CD4-positive, alpha-beta T cell treated with Interleukin-4 for 4 hours (primary cell): ENCODE results near the gene RB1.
A peak's percentile ranks its signal among the peaks of the same experiment; 100 is the strongest.

Experiments used
- DNase-seq: peaks from one replicate; pipeline ENCODE4 v3.0.0-alpha.2; 2020

Gene RB1

DNA sequence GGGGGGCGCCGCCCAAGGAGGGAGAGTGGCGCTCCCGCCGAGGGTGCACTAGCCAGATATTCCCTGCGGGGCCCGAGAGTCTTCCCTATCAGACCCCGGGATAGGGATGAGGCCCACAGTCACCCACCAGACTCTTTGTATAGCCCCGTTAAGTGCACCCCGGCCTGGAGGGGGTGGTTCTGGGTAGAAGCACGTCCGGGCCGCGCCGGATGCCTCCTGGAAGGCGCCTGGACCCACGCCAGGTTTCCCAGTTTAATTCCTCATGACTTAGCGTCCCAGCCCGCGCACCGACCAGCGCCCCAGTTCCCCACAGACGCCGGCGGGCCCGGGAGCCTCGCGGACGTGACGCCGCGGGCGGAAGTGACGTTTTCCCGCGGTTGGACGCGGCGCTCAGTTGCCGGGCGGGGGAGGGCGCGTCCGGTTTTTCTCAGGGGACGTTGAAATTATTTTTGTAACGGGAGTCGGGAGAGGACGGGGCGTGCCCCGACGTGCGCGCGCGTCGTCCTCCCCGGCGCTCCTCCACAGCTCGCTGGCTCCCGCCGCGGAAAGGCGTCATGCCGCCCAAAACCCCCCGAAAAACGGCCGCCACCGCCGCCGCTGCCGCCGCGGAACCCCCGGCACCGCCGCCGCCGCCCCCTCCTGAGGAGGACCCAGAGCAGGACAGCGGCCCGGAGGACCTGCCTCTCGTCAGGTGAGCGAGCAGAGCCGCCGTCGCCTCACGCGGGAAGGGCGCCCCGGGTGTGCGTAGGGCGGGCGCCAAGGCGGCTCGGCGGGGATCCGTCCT is at the start of gene RB1:
Gene RB1, plus strand, starts transcription at position 393 of the 784 bp plus-strand sequence. Its CDS starts 162 bp downstream, at position 555.
- DNase-seq = peak; percentile 88

DNA sequence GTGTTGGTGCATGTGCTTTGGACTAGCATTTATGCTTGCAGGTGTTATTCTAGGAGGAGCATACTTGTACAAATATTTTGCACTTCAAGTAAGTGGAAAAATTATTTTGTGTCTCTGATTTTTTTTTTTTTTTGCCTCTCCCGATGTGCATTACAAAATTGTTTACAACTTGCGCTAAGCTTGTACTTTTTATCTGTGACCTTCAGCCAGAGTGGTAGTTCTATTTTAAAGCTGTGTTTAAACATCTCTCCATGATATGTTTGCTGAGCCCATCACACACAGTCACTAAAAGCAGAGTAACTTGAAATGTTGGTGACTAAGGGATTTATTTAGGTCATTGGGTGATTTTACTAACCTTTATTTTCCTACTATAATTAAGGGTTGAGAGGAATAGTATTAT is 49.7 kb upstream of the RB1 start:
- no peak for DNase-seq

DNA sequence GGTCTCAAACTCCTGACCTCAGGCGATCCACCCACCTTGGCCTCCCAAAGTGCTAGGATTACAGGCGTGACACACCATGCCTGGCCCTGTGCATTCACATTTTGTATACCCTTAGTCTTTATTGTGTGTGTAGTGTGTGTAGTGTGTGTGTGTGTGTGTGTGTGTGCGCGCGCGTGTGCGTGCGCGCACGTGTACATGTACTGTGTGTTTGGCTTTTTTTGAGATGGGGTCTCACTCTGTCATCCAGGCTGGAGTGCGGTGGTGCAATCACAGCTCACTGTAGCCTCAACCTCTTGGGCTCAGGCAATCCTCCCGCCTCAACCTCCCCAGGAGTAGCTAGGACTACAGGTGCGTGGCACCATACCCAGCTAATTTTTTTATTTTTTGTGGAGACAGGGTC is 48.5 kb upstream of the RB1 start:
- DNase-seq = no peak

DNA sequence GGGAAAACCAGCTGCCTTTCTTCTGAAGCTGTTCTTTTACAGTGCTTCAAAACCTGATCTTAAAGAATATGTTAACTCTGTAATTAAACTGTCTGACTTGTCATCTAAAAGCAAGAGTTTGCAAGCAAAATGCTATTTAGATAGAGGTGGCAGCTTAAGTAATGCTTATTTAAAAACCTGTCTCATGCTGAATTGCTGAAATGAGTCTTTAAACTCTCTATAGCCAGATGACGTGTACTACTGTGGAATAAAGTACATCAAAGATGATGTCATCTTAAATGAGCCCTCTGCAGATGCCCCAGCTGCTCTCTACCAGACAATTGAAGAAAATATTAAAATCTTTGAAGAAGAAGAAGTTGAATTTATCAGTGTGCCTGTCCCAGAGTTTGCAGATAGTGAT is 47.6 kb upstream of the RB1 start:
- DNase-seq = no peak

DNA sequence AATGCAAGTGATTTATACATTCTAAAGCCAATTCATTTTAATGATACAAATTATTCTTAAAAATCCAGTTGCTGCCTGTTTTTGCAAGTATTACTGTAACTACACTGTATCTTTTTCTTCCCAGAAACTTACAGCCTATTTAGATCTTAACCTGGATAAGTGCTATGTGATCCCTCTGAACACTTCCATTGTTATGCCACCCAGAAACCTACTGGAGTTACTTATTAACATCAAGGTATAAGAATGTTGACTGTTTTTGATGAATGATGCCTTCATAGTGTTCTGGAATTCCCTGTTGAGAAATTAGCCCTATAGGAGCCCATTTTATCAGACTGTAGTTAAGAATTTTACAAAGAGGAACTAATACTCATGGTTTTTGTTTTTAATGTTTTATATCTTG is 45.5 kb upstream of the RB1 start:
- DNase-seq = no peak

DNA sequence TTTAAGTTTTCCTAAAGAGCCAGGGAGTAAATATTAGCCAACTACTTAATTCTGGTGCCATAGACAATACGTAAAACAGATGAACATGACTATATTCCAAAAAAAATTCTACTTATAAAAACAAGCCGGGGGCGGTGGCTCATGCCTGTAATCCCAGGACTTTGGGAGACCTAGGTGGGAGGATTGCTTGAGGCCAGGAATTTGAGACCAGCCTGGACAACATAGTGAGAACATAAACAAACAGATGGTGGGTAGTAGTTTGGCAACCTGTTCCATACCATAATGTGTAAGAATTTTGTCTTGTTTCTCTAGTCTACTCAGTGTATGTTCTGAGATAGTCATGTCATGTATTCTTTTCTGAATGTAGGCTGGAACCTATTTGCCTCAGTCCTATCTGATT is 45.1 kb upstream of the RB1 start:
- DNase-seq = no peak

DNA sequence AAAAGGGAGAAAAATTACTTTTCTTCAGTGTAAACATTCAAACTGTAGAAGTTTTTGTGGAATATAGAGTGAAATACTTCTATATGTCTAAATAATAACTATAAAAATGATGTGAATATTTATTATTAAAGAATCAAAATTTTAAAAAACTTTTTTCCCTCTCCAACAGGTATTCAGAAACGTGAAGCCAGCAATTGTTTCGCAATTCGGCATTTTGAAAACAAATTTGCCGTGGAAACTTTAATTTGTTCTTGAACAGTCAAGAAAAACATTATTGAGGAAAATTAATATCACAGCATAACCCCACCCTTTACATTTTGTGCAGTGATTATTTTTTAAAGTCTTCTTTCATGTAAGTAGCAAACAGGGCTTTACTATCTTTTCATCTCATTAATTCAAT is 42.6 kb upstream of the RB1 start:
- DNase-seq = no peak

DNA sequence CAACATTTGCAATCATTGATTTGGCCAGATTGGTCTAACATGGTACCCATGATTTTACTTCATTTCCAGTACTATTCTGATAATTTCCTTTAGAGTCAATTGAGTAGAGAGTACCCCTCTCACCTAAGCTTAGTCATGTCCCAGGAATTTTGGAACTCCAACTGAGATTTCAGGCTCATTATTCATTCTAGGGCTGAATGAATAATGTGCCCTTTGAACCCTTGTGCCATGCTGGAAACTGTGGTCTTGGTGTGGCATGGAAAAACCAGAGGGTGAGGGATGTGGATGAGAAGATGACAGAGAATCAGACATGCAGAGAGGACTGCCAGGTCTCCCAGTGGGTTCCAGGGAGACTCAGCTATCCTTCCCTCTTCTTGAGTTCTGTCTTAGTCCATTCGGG is 40.4 kb upstream of the RB1 start:
- DNase-seq = no peak

DNA sequence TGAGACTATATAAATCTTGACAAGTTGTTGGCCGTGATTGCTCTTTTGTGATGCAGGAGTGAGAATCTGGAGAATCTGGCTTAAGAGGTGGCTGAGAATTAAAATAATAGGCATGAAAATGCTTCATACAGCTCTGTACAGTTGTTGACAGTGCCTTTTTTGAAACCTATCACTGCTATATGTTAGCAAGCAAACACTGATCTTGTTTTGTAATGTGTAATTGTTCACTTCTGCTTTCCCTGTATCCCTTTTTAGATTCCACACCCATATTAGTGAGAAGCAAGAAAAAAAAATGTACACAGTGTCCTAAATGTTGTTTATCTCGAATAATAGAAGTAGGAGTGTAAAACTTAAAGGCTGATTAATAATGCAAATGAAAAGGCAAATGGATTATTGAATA is 39.5 kb upstream of the RB1 start:
- DNase-seq = no peak

DNA sequence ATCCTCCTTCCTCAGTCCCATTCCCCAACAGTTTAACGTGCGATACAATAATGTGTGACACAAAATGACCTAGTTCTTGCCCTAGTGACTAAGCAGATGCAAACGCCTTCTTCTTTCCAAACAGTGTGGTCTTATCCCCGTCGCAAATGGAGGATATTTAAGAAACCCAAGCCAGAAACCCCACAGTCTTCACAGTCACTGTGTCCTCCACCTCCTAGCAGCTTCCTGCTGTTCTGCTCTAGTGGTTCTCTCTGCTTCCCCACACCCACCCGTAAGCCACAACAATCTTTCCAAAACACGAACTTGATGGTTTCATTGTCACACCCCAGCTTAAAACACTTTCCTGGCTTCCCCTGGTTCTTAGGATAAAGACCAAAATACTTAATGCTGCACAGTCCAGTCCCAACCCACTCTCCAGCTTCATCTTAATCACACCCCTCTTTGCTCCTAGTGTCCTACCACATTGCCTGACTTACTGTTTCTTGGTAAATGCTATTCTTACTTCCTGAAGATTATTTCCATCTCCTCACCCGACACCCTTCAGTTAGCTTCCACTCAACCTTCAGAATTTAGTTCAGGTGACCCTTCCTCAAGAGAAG is 38.2 kb upstream of the RB1 start:
- peak; percentile 6 for DNase-seq

DNA sequence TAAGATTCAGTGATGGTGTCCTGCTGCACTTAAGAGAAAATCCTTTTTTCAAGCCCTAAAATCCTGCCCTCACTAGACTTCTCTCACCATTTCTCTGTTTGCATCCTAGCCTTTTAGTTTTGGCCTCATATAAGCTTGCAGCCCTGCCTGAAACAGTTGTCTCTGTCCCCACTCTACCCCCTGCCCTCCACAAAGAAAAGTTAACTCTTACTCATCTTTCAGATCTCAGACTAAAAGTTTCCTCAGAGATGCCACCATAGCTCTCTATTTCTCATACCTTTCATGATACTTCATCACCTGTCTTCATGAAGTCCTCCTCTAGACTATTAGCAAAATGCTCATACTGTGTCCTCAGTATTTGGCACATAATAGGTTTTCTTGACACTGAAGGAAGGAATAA is 37.4 kb upstream of the RB1 start:
- DNase-seq = no peak

DNA sequence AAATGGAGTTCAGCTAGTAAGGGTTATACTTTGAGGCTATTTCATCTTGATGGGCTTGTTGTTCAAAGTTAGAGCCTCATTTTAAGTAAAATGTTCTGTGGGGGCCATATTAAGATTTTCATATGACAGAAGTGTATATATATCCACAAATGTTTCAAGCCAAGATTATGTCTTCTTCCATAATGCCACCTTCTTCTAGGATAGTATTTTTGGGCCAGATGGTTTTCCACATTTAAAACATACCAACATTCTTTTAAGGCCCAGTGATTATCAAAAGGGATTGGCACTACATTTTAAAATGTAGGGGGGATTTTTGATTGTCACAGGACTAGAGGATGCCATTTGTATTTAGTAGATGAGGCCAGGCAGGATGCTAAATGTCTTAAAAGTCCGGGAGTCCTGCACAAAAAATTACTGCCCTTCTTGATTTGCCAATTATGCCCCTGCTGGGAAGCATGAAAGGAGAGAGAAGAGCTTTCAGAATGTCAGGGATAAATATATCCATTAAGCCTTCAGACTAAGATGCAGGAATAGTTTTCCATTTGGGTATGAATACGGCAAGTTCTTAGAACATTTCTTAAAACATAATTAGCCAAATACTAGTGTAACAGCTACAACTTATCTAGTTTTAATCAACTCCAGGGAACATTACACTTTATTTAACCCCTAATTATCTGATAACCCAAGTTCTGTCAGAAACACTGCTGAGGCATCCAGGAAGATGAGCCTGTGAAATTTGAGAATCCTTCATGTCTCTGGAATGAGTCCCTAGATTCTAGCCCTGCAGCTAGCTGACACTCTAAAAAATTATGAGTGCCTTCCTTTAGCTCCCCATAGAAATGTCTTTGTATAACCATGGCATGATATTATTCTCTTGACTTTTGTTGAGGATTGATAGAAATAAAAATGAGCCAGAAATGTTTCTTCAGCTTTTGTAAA is 36.6 kb upstream of the RB1 start:
- no peak for DNase-seq

DNA sequence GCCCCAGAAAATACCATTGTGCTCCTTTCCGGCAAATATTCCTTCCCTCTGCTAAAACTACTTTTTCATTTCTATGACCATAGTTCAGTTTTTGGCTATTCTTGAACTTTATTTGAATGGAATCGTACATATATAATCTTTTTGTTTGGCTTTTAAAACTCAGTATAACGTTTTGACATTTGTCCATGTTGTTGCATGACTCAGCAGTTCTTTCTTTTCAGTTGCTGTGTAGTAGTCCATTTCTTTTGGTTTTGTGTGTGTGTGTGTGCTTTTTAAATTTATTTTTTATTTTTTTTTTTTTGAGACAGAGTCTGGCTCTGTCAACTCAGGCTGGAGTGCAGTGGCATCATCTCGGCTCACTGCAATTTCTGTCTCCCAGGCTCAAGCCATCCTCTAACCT is 35.5 kb upstream of the RB1 start:
- no peak for DNase-seq

DNA sequence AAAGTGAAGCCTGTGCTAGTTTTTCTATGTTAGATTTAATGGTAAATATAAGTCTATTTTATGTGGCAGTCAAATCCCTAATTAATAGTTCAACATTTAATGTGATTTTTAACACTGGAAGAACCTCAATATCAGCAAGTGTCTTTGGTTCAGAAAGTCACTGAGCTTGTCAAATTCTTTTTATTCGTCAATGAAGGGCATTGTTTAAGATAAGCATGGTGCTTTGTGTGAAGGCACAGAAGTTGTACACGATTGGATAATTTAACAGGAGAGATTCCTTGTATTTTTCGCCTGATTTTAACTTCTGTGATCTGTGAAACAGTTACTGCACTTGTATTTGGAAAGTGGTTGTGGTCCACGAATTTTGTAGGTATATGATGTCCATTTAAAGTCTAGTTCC is 30.2 kb upstream of the RB1 start:
- no peak for DNase-seq

DNA sequence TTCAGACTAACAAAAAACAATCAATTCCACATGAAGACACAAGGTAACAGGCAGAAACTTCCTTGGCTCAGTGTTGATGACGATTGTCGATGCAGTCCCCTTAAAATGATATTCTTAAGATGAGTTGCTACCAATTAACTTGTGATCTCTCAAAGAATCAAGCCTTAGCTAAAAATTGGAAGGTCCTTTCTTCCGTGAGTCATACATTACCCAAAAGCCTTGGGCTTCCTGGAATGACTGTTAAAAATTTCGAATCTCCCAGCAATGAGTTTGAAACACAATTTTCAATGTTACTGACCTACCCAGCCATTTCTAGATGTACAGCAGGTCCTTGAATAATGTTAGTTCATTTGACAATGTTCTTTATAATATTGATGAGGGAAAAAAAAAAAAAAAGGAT is 28.0 kb upstream of the RB1 start:
- no peak for DNase-seq

DNA sequence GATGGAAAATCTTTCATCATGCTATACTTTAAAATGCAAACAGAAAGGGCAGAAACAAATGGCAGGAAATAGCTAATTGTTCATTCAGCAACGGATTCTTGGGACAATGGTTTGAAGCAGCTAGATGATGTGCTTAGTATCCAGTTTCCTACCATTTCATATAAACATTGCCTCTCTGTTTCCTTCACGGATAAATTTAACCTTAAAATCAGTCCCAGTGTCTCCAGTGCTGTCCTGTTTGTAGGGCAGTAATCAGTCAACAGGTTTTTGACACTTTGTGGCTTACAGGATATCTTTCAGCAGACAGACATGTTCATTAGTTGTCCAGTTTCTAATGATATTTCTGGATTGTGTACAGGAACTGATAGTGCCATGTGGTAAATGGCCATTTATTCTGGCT is 24.7 kb upstream of the RB1 start:
- no peak for DNase-seq

DNA sequence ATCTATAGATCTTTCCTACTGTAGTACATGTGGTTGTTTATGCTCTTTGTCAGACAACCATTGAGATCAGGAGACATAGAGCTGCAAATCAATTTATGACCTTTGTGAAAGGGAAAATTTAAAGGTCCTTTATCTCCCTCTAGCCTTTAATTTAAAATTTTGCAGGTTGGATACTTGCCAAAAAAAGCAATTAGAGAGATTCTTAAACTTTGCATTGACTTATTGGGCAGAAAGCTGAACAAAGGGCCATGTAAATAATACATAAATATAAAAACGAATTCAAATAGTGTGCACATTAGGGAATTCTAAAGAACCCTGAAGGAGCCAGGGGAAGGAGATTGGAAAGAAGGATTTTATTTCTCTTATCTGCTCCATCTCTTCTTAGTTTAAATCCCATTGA is 22.0 kb upstream of the RB1 start:
- no peak for DNase-seq

DNA sequence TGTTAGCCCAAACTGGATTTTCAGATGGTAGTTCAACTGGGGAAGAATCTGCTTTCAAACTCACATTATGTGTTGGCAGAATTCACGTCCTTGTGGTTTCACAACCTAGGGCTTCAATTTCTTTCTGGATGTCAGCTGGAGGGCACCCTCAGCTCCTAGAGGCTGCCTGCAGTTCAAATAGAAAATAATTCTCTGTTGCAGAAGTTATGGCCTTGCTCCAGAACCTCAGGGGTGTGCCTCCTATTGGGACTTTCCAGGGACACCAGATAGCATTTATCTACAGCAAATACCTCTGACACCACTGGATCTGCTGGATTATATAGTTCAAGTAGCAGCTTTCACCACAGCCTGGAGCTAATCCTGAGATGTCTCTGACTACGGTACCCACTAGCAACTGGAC is 11.8 kb upstream of the RB1 start:
- DNase-seq = no peak

DNA sequence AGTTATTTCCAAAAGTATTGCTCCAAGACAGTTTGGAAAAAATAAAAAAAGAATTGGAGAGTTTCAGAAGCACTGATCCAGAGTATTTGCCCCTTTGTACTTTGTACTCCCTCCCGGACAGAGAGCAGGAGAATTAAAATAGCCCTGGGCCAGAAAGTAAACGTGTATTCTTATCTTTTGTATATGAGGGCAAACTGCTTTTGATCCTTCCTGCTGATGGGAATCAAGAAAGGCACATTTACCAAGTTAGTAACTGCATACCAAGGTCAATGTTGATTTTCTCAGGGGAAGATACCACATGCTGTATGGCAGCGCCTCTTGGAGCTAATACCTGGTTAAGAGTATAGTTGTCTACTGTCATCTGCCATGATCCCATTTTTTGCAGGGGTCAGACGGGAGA is 10.9 kb upstream of the RB1 start:
- DNase-seq = no peak

DNA sequence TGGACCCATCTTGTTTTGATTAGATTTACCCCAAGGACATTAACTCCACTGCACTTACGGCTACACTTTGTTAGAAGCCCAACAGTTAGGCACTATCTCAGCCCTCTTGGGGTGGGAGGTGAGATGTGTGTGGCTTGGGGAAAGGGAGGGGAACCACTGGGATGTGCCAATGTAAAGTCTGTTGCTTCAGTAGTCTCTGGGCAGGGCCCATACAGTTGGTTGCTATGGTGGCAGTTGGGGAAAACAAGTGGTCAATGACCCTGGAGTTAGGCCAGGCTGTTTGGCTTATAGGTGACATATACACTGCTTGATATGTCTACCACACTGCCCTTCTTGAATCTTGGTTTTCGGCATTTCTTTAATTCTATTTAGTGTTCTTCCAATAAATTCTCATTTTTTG is 8.9 kb upstream of the RB1 start:
- no peak for DNase-seq

DNA sequence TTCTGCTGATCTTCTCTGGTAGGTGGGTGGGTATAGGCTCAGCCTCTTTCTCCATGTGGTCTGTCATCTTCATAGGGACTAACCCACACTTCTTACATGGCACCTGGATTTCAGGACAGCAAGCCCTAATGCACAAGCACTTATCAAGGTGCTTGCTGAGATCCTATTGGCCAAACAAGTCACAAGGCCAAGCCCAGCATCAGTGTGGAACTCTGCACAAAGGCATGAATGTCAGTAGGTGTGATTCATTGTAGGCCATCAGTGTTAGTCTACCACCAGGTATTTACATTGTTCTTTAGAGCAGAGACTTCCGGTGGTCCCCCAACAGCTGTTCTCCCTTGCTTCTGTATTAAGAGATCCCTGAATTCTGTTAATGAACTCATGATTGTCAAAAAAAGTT is 8.3 kb upstream of the RB1 start:
- DNase-seq = no peak

DNA sequence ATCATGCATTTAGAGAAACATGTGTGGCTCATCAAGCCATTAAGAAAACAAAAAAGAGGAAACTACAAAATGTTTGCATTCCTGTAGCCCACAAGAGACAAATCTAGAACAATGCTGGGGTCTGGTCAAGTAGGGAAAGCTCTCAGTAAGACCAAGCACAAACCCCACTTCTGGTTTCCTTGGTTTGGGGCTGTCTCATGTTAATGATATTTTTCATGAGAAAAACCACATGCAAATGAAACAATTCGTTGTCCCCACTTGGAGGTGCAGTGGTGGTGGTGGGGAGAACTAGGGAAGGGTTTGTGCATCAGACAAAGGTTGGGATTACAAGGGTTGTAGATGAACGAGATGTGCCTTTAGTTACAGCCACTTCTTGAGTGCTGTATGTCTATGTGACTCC is 7.0 kb upstream of the RB1 start:
- DNase-seq = no peak

DNA sequence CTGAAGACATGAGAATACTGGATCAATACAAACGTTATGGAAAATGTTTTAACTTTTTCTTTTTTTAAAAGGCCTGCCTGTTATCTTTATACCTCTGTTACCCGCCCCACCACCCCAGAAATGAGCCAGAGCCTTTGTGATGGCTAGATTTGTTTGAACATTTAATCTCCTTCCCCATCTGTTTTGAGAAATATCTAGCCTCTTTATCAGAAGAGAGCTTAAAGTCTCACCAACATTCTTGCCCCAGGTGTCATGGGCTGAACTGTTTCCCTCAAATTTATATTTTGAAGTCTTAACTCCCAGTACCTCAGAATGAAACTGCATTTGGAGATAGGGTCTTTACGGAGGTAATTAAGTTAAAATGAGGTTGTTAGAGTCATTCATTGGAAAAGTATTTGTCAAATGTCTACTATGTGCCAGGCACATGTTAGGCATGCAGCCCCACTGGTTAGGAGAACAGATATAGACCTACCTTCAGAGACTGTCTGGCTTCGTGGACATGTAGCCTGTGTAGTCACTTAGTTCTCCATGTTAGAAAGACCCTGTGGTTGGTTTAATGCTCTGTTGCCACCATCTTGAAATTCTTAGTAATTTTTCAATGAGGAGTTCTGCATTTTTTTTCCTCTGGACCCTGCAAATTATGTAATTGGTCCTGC is 6.3 kb upstream of the RB1 start:
- no peak for DNase-seq
